ENCODE measurements around the gene TBATA. TPM values are rescaled to one million over a fixed set of nuclear protein-coding genes. Genes with fewer than 3 reads are reported as not detected.

The TBATA gene
- total RNA-seq, 3 donors from 2014 or later, result not detected

DNA sequence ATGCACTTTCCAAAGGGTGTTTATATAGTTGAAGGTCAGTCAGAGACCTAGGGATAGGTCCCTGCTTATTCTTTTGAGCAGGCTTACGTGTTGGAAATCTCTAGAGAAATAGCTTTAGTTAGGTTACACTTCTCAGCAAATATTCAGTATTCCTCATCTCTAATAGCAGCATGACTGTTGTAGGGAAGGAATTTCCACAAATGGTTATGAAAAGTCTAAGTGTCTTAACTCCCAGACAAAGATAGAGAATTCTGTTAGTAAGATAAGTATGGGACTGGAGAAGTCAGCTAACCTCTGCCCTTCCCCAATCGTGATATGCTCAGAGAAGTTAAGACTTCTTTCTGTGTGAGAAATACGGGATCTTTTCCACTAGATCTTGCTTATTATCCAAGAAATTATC is 47.0 kb upstream of the TBATA start:
- TF ChIP-seq POLR2A (IDR thresholded peaks at IDR 0.05) (no peak), POLR2AphosphoS5 (IDR thresholded peaks at IDR 0.05) (no peak)
- TF ChIP-seq, protein P1, sequence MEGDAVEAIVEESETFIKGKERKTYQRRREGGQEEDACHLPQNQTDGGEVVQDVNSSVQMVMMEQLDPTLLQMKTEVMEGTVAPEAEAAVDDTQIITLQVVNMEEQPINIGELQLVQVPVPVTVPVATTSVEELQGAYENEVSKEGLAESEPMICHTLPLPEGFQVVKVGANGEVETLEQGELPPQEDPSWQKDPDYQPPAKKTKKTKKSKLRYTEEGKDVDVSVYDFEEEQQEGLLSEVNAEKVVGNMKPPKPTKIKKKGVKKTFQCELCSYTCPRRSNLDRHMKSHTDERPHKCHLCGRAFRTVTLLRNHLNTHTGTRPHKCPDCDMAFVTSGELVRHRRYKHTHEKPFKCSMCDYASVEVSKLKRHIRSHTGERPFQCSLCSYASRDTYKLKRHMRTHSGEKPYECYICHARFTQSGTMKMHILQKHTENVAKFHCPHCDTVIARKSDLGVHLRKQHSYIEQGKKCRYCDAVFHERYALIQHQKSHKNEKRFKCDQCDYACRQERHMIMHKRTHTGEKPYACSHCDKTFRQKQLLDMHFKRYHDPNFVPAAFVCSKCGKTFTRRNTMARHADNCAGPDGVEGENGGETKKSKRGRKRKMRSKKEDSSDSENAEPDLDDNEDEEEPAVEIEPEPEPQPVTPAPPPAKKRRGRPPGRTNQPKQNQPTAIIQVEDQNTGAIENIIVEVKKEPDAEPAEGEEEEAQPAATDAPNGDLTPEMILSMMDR (IDR thresholded peaks at IDR 0.05), result no peak
- H3K27me3 ChIP-seq, result no peaks in the 10 kb centered on the region
- no peak overlapping the region for H3K27ac ChIP-seq
- H3K36me3 ChIP-seq, result no peaks in the 10 kb centered on the region
- no peak for DNase-seq (ENCODE audit: low spot score in 2 of 2)
- peaks cover 0 to 11% of the 10 kb centered on the region in 2 donors for H3K4me1 ChIP-seq
- intact Hi-C loops (cut with DNase I; ENCODE audit: low total_unique reads), result no loop called here
- H3K9me3 ChIP-seq, result no peaks in the 10 kb centered on the region
- H3K4me3 ChIP-seq, result no peak overlapping the region

- Histone ChIP-seq H3K4me3 (no peak overlapping the region), H3K27ac (no peak overlapping the region), H3K27me3 (no peaks in the 10 kb centered on the region), H3K9me3 (no peaks in the 10 kb centered on the region), H3K36me3 (no peaks in the 10 kb centered on the region), H3K4me1 (peaks cover 0 to 1% of the 10 kb centered on the region in 2 donors)
- TF ChIP-seq POLR2A (IDR thresholded peaks at IDR 0.05) (no peak), POLR2AphosphoS5 (IDR thresholded peaks at IDR 0.05) (no peak)
- TF ChIP-seq, protein P1 (IDR thresholded peaks at IDR 0.05), result no peak
- intact Hi-C loops (cut with DNase I; ENCODE audit: low total_unique reads), result no loop called here
- DNase-seq (ENCODE audit: low spot score in 2 of 2), result no peak
These were observed 45.0 kb upstream of the TBATA start for GRCh38 chr10:70830164-70830563.

- TF ChIP-seq POLR2AphosphoS5 (IDR thresholded peaks at IDR 0.05) (no peak), POLR2A (IDR thresholded peaks at IDR 0.05) (no peak)
- TF ChIP-seq, protein P1 (IDR thresholded peaks at IDR 0.05), result no peak
- DNase-seq (ENCODE audit: low spot score in 2 of 2), result no peak
- H3K36me3 ChIP-seq, result no peaks in the 10 kb centered on the region
- no peaks in the 10 kb centered on the region for H3K27me3 ChIP-seq
- intact Hi-C loops (cut with DNase I; ENCODE audit: low total_unique reads), result no loop called here
- no peak overlapping the region for H3K4me3 ChIP-seq
- no peak overlapping the region for H3K27ac ChIP-seq
- H3K4me1 ChIP-seq, result no peaks in the 10 kb centered on the region
- H3K9me3 ChIP-seq, result no peaks in the 10 kb centered on the region
These were observed 44.4 kb upstream of the TBATA start for GRCh38 chr10:70829543-70829942.

DNA sequence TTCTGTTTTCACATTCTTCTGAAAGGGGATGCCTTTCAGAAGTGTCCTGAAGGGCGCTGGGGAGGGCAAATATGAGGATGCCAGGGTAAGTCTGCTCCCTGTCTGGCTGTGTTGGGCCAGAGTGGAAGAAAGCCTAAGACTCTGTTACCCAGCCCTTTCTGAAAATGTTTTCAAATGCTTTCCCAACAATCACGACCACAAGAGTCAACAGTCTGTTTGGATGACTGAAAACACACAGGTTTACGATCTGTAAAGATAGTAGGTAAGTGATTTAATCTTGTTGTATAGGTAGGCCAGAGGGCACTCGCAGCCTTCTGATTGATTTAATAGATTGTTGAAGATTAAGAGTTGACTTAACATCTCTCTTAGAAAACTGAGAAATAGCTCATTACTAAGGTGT is 43.7 kb upstream of the TBATA start:
- no peak for DNase-seq (ENCODE audit: low spot score in 2 of 2)
- H3K4me1 ChIP-seq, result no peaks in the 10 kb centered on the region
- H3K4me3 ChIP-seq, result no peak overlapping the region
- no peaks in the 10 kb centered on the region for H3K36me3 ChIP-seq
- TF ChIP-seq, protein P1 (IDR thresholded peaks at IDR 0.05), result no peak
- TF ChIP-seq POLR2A (IDR thresholded peaks at IDR 0.05) (no peak), POLR2AphosphoS5 (IDR thresholded peaks at IDR 0.05) (no peak)
- no peaks in the 10 kb centered on the region for H3K27me3 ChIP-seq
- H3K27ac ChIP-seq, result no peak overlapping the region
- no peaks in the 10 kb centered on the region for H3K9me3 ChIP-seq
- intact Hi-C loops (cut with DNase I; ENCODE audit: low total_unique reads), result no loop called here

DNA sequence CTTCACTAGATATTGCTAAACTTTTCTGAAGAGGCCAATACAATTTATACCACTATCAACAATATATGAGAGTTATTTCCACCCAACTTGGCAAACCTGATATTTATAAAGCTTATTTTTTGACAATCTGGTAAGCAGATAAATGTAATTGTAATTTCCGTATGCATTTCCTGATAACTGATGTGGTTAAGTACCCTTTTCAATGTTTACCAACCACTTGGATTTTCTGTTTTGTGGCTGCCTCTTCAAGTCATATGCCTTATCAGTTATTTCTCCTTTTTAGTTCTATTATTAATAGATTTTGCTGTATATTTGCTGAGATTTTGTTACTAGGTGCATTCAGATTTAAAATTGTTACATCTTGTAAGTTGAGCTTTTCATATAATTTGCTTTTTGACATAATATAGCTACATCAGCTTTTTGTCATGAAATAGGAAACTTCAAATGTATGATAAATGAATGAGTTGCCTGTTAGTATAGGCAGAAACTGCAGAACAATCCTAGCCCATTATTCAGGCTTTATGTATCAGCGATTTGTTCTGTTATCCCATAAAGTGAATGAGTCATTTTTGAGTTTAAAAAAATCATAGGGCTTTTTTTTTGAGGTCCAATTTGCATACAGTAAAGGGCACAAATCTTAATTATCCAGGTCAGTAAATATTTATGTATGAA is 42.0 kb upstream of the TBATA start:
- no peaks in the 10 kb centered on the region for H3K27me3 ChIP-seq
- intact Hi-C loops (cut with DNase I; ENCODE audit: low total_unique reads), result no loop called here
- H3K4me1 ChIP-seq, result no peaks in the 10 kb centered on the region
- no peaks in the 10 kb centered on the region for H3K9me3 ChIP-seq
- TF ChIP-seq, protein P1 (IDR thresholded peaks at IDR 0.05), result no peak
- no peak overlapping the region for H3K4me3 ChIP-seq
- H3K36me3 ChIP-seq, result no peaks in the 10 kb centered on the region
- DNase-seq (ENCODE audit: low spot score in 2 of 2), result no peak
- no peak overlapping the region for H3K27ac ChIP-seq
